Epithelial cell of esophagus (primary cell): Measurements from ENCODE around the gene TATDN3.

ENCODE experiments used
- DNase-seq: peaks from one replicate; pipeline ENCODE4 v3.0.0; 2010; ENCODE audit warnings: low read depth
- H3K4me3 ChIP-seq: 2 replicates; pipeline ENCODE4 v1.5.1; 2011; ENCODE audit warnings: mild to moderate bottlenecking, low read length, control low read depth
- CTCF ChIP-seq: IDR thresholded peaks from 2 replicates; pipeline ENCODE4 v1.5.1; 2011; ENCODE audit warnings: low read depth, mild to moderate bottlenecking, low read length, control low read depth, inconsistent platforms; ENCODE audit not compliant: insufficient read depth; ENCODE audit errors: missing control alignments

The TATDN3 gene

DNA sequence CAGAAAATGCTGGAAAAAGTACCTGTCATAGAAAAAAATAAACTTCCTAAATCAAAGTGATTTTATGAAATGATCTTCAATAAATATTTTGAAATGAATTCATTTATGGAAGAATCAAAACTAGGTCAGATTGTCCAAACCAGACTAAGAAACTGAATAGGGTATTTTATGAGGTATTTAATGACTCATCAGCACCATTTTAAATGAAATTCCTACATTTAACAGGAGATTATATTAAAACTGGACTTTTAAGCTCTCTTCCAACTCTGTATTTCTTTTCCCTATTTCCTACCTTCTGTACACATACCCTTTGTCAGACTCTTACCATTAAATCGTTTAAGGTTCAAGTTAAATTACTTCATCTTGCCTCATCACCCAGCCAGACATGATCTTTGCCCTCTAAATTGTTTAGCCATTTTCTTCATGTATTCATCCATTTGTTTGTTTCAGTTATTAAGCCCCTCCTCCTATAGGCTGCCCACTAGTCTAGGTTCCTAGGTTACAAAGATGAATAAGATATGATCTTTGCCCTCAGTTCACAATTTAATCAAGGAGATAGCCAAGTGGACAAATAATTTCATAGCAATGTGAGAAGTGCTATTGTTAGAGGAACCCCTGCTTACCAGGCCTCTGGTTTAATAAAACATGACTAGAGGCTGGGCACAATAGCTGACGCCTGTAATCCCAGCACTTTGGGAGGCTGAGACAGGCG lies 25.0 kb downstream of the TATDN3 start:
- DNase-seq, result no peak
- TF ChIP-seq CTCF, result no peak
- H3K4me3 ChIP-seq, result no peak overlapping the region

DNA sequence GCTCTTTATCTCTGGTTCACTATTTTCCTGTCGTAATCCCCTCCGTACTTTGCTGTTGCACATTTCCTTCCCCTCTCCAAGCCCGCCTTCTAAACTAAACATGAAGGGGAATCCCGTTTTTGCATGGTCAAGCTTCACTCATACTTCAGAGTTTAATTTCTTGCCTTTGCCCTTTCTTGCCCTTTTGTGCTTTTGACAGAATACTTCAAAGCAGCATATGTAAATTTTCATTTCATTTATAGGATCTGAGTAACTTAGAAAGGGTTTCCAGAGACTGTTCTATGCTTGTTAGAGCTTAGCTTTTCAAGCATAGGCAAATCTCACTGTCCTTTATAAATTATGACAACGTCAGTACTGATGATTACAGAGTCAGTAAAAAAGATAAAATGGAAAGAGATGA lies 28.0 kb downstream of the TATDN3 start:
- peak; percentile 4 for DNase-seq
- no peak for TF ChIP-seq CTCF
- H3K4me3 ChIP-seq, result no peak overlapping the region

- H3K4me3 ChIP-seq, result no peak overlapping the region
- TF ChIP-seq CTCF, result no peak
- DNase-seq, result no peak
Observed at GRCh38 chr1:212820969-212821368, 29.3 kb downstream of the TATDN3 start.

- no peak for DNase-seq
- no peak for TF ChIP-seq CTCF
- H3K4me3 ChIP-seq, result no peak overlapping the region
Observed at GRCh38 chr1:212822956-212823355, 31.3 kb downstream of the TATDN3 start.

- DNase-seq, result no peak
- no peak for TF ChIP-seq CTCF
- H3K4me3 ChIP-seq, result no peak overlapping the region
Observed at GRCh38 chr1:212824201-212824600, 32.5 kb downstream of the TATDN3 start.

DNA sequence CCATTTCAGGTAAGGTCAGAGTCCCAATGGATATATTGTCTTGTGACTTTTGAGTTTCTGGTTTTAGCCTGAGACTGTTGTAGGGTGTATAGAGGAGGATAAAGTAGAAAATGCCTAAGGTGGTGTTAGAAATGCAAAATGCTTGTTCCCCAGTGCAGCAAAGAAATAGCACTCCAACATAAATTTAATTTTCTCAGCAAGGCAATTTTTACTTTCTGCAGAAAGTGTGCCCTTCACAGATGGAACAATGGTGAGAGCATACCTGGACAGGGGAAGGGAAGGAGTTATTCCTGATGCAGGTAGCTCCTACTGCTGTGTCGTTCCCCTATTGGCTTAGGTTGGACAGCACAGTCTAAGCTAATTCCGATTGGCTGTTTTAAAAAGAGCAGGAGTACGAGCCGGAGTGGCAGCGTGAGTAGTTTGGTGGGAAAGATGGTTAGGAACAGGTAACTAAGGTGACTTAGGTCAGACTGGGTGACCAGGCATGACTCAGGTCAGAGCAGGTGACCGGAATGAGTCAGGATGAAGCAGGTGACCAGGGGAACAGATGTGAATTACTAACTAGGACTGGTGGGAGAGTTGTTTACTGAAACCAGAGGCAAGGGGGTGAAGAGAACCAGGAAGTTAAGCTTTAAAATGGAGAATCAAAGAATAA lies 34.2 kb downstream of the TATDN3 start:
- no peak for TF ChIP-seq CTCF
- DNase-seq, result no peak
- no peak overlapping the region for H3K4me3 ChIP-seq
